Peyer's patch (tissue), 4 donors: Measurements from ENCODE around the gene CRISP3.

ENCODE experiments used
- CTCF ChIP-seq, 6 experiments: fragments of 450-650 bp in 4 of 6; fragments of 200-600 bp in 2 of 6; sonication (generic) in 1 of 6; IDR thresholded peaks; one replicate each; pipeline ENCODE4 v1.5.1; 2017 to 2019; ENCODE audit warnings: antibody characterized with exemption in 6 of 6, mild to moderate bottlenecking in 3 of 6, moderate library complexity in 1 of 6
- POLR2A ChIP-seq, 2 donors: fragments of 450-650 bp; IDR thresholded peaks; one replicate each; pipeline ENCODE4 v1.5.1; 2017; ENCODE audit warnings: antibody characterized with exemption in 2 of 2, mild to moderate bottlenecking in 2 of 2, moderate library complexity in 2 of 2

GRCh38 chr6:49784272-49784671, 40.1 kb upstream of the CRISP3 start:
- TF ChIP-seq CTCF (IDR thresholded peaks at IDR 0.05) (no peak), POLR2A (IDR thresholded peaks at IDR 0.05) (no peak)
